ENCODE measurements around the gene SKIC8.
A peak's percentile ranks its signal among the peaks of the same experiment; 100 is the strongest.

- TF ChIP-seq, protein P1, sequence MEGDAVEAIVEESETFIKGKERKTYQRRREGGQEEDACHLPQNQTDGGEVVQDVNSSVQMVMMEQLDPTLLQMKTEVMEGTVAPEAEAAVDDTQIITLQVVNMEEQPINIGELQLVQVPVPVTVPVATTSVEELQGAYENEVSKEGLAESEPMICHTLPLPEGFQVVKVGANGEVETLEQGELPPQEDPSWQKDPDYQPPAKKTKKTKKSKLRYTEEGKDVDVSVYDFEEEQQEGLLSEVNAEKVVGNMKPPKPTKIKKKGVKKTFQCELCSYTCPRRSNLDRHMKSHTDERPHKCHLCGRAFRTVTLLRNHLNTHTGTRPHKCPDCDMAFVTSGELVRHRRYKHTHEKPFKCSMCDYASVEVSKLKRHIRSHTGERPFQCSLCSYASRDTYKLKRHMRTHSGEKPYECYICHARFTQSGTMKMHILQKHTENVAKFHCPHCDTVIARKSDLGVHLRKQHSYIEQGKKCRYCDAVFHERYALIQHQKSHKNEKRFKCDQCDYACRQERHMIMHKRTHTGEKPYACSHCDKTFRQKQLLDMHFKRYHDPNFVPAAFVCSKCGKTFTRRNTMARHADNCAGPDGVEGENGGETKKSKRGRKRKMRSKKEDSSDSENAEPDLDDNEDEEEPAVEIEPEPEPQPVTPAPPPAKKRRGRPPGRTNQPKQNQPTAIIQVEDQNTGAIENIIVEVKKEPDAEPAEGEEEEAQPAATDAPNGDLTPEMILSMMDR (IDR thresholded peaks at IDR 0.05), result peak in 1 of 5 experiments; percentile 15
- TF ChIP-seq POLR2AphosphoS5 (IDR thresholded peaks at IDR 0.05), result peak; percentile 88 to 98 (median 95)
- peak; percentile 93 for TF ChIP-seq POLR2A (IDR thresholded peaks at IDR 0.05)
These were observed at the start of gene SKIC8 for GRCh38 chr15:78299101-78299930.
